Measurements from ENCODE around the gene SNX10.

Gene SNX10

GRCh38 chr7:26369593-26369992, 77.9 kb downstream of the SNX10 start:
- H3K4me2 ChIP-seq (ENCODE audit: low read length): no peak overlapping the region; the same call in 1 of the 2 replicates
- TF ChIP-seq EZH2 (IDR thresholded peaks at IDR 0.05; ENCODE audit: borderline replicate concordance, low read length) (no peak), CTCF (IDR thresholded peaks at IDR 0.05; ENCODE audit: low read length) (peak; percentile 91)
- H3K9ac ChIP-seq (ENCODE audit: low read length): no peak overlapping the region
- no peak overlapping the region for H3K27ac ChIP-seq (ENCODE audit: low read depth, low read length, poor library complexity, severe bottlenecking)
- no peaks in the 10 kb centered on the region for H3K27me3 ChIP-seq (ENCODE audit: insufficient read depth, low read length)
- H3K4me1 ChIP-seq (ENCODE audit: insufficient read depth, low read length, severe bottlenecking): peaks cover 19% of the 10 kb centered on the region
- H3K4me3 ChIP-seq (ENCODE audit: low read depth, low read length, poor library complexity, severe bottlenecking): no peak overlapping the region
- no peaks in the 10 kb centered on the region for H3K9me2 ChIP-seq (ENCODE audit: low read depth, low read length)
- H3K9me3 ChIP-seq (ENCODE audit: low read length): no peaks in the 10 kb centered on the region
- no peaks in the 10 kb centered on the region for H3K79me2 ChIP-seq (ENCODE audit: insufficient read depth, low read length)
- no peaks in the 10 kb centered on the region for H4K20me1 ChIP-seq (ENCODE audit: insufficient read depth, low read length)
- no peak overlapping the region for H2AFZ ChIP-seq (ENCODE audit: low read length)
- H3F3A ChIP-seq (ENCODE audit: insufficient read depth, low read length): no peaks in the 10 kb centered on the region
- H3K36me3 ChIP-seq (ENCODE audit: insufficient read depth, low read length): peaks cover 68% of the 10 kb centered on the region

GRCh38 chr7:26370011-26370410, 78.3 kb downstream of the SNX10 start:
- Histone ChIP-seq H3K4me3 (ENCODE audit: low read depth, low read length, poor library complexity, severe bottlenecking) (no peak overlapping the region), H3K27me3 (ENCODE audit: insufficient read depth, low read length) (no peaks in the 10 kb centered on the region), H3K4me1 (ENCODE audit: insufficient read depth, low read length, severe bottlenecking) (peaks cover 19% of the 10 kb centered on the region), H2AFZ (ENCODE audit: low read length) (no peak overlapping the region), H3K27ac (ENCODE audit: low read depth, low read length, poor library complexity, severe bottlenecking) (no peak overlapping the region), H3K79me2 (ENCODE audit: insufficient read depth, low read length) (no peaks in the 10 kb centered on the region), H3F3A (ENCODE audit: insufficient read depth, low read length) (no peaks in the 10 kb centered on the region), H3K9me3 (ENCODE audit: low read length) (no peaks in the 10 kb centered on the region), H3K9me2 (ENCODE audit: low read depth, low read length) (no peaks in the 10 kb centered on the region), H3K4me2 (ENCODE audit: low read length) (no peak overlapping the region; the same call in 1 of the 2 replicates), H4K20me1 (ENCODE audit: insufficient read depth, low read length) (no peaks in the 10 kb centered on the region), H3K9ac (ENCODE audit: low read length) (no peak overlapping the region), H3K36me3 (ENCODE audit: insufficient read depth, low read length) (peaks cover 68% of the 10 kb centered on the region)
- TF ChIP-seq CTCF (IDR thresholded peaks at IDR 0.05; ENCODE audit: low read length): no peak
- TF ChIP-seq EZH2 (IDR thresholded peaks at IDR 0.05; ENCODE audit: borderline replicate concordance, low read length): no peak

GRCh38 chr7:26372249-26372648, 80.6 kb downstream of the SNX10 start:
- no peaks in the 10 kb centered on the region for H3F3A ChIP-seq (ENCODE audit: insufficient read depth, low read length)
- peaks cover 25% of the 10 kb centered on the region for H3K4me1 ChIP-seq (ENCODE audit: insufficient read depth, low read length, severe bottlenecking)
- peaks cover 48% of the 10 kb centered on the region for H3K36me3 ChIP-seq (ENCODE audit: insufficient read depth, low read length)
- H3K9ac ChIP-seq (ENCODE audit: low read length): no peak overlapping the region
- no peaks in the 10 kb centered on the region for H4K20me1 ChIP-seq (ENCODE audit: insufficient read depth, low read length)
- TF ChIP-seq CTCF (IDR thresholded peaks at IDR 0.05; ENCODE audit: low read length) (no peak), EZH2 (IDR thresholded peaks at IDR 0.05; ENCODE audit: borderline replicate concordance, low read length) (no peak)
- no peak overlapping the region for H3K4me3 ChIP-seq (ENCODE audit: low read depth, low read length, poor library complexity, severe bottlenecking)
- no peak overlapping the region for H2AFZ ChIP-seq (ENCODE audit: low read length)
- H3K9me3 ChIP-seq (ENCODE audit: low read length): no peaks in the 10 kb centered on the region
- no peaks in the 10 kb centered on the region for H3K27me3 ChIP-seq (ENCODE audit: insufficient read depth, low read length)
- H3K9me2 ChIP-seq (ENCODE audit: low read depth, low read length): no peaks in the 10 kb centered on the region
- no peaks in the 10 kb centered on the region for H3K79me2 ChIP-seq (ENCODE audit: insufficient read depth, low read length)
- H3K4me2 ChIP-seq (ENCODE audit: low read length): no peak overlapping the region
- no peak overlapping the region for H3K27ac ChIP-seq (ENCODE audit: low read depth, low read length, poor library complexity, severe bottlenecking)

Measured in OCI-LY1 (cell line).